Astrocyte (in vitro differentiated cells and primary cell): ENCODE results near the gene TPM1. TPM values are rescaled to one million over a fixed set of nuclear protein-coding genes. Genes with fewer than 3 reads are reported as not detected.

Experiments
- DNase-seq: peaks from one replicate; pipeline ENCODE4 v3.0.0-alpha.2; 2010; ENCODE audit warnings: low read depth
- FAIRE-seq: peaks from 2 replicates; lab custom pipeline; 2011; peaks lifted over from hg19 to GRCh38; lab: Jason Lieb, UNC
- H2AFZ ChIP-seq: 2 replicates; pipeline ENCODE4 v1.6.0; 2012; ENCODE audit warnings: low read depth, low read length, inconsistent platforms
- H3K27ac ChIP-seq: 2 replicates; pipeline ENCODE4 v1.5.1; 2011; ENCODE audit warnings: low read depth, low read length, inconsistent platforms
- H3K27me3 ChIP-seq: 2 replicates; pipeline ENCODE4 v1.6.0; 2011; ENCODE audit warnings: low read length, inconsistent platforms; ENCODE audit not compliant: insufficient read depth
- H3K36me3 ChIP-seq: 2 replicates; pipeline ENCODE4 v1.5.1; 2011; ENCODE audit warnings: low read length, inconsistent platforms; ENCODE audit not compliant: insufficient read depth
- H3K4me1 ChIP-seq: 2 replicates; pipeline ENCODE4 v1.5.1; 2011; ENCODE audit warnings: low read length, inconsistent platforms; ENCODE audit not compliant: insufficient read depth
- H3K4me2 ChIP-seq: 2 replicates; pipeline ENCODE4 v1.6.0; 2012; ENCODE audit warnings: low read length, inconsistent platforms
- H3K4me3 ChIP-seq: 2 replicates; pipeline ENCODE4 v1.5.1; 2011; ENCODE audit warnings: low read depth, mild to moderate bottlenecking, low read length, inconsistent platforms; ENCODE audit not compliant: insufficient read depth
- H3K79me2 ChIP-seq: 2 replicates; pipeline ENCODE4 v1.6.0; 2012; ENCODE audit warnings: mild to moderate bottlenecking, low read length, inconsistent platforms; ENCODE audit not compliant: insufficient read depth
- H3K9ac ChIP-seq: 2 replicates; pipeline ENCODE4 v1.6.0; 2012; ENCODE audit warnings: mild to moderate bottlenecking, low read length, inconsistent platforms
- H3K9me3 ChIP-seq: 2 replicates; pipeline ENCODE4 v1.5.1; 2012; ENCODE audit warnings: low read depth, mild to moderate bottlenecking, low read length, inconsistent platforms; ENCODE audit not compliant: insufficient read depth
- H4K20me1 ChIP-seq: 2 replicates; pipeline ENCODE4 v1.6.0; 2012; ENCODE audit warnings: low read length, inconsistent platforms; ENCODE audit not compliant: insufficient read depth
- H3K27ac Mint-ChIP-seq: one replicate; pipeline ENCODE4 v1.8.0; 2021; ENCODE audit warnings: mild to moderate bottlenecking, mixed read lengths; ENCODE audit not compliant: unreplicated experiment
- H3K27me3 Mint-ChIP-seq: one replicate; pipeline ENCODE4 v1.8.0; 2021; ENCODE audit warnings: low read depth, mixed read lengths; ENCODE audit not compliant: unreplicated experiment
- H3K36me3 Mint-ChIP-seq: one replicate; pipeline ENCODE4 v1.8.0; 2021; ENCODE audit warnings: low read depth, mixed read lengths; ENCODE audit not compliant: unreplicated experiment
- H3K4me1 Mint-ChIP-seq: one replicate; pipeline ENCODE4 v1.8.0; 2021; ENCODE audit warnings: low read depth, mixed read lengths; ENCODE audit not compliant: unreplicated experiment
- H3K4me3 Mint-ChIP-seq: one replicate; pipeline ENCODE4 v1.8.0; 2021; ENCODE audit warnings: mild to moderate bottlenecking, moderate library complexity, mixed read lengths; ENCODE audit not compliant: unreplicated experiment
- H3K9me3 Mint-ChIP-seq: one replicate; pipeline ENCODE4 v1.8.0; 2021; ENCODE audit warnings: mild to moderate bottlenecking, mixed read lengths; ENCODE audit not compliant: unreplicated experiment
- CTCF ChIP-seq: IDR thresholded peaks from 2 replicates; pipeline ENCODE4 v1.5.1; 2011; ENCODE audit warnings: low read depth, mild to moderate bottlenecking, inconsistent platforms, low read length, moderate library complexity; ENCODE audit not compliant: insufficient read depth
- EZH2 ChIP-seq: IDR thresholded peaks from 2 replicates; pipeline ENCODE4 v1.6.1; 2012; ENCODE audit warnings: mild to moderate bottlenecking, low read length, inconsistent platforms; ENCODE audit not compliant: insufficient read depth
- total RNA-seq: library from RNA; stranded (reverse); gene quantifications from 2 replicates; pipeline ENCODE4 v1.2.1, GENCODE V29; 2021

TPM1 gene
- total RNA-seq, 1 donor from 2014 or later, result 2,922 TPM

DNA sequence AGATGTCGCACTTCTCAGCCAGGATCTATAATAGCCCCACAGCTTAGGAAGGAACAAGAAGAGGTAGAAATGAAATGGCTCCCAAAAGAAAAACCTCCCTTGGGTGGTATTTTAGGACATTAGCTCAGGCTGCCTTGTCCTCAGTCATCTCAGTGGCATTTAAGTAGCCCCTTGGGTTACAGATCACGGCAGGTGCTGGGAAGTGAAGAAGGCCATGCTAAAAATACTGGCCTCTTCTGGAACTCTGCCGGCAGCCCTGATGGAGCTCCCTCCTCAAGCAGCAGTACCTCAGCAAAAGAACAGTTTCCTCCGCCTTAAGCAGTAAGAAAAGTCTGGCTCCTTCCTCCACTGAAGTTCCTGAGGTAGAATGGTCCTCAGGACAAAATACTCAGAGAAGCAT, 7.3 kb upstream of the TPM1 start:
- Histone ChIP-seq H2AFZ (no peak overlapping the region), H3K79me2 (no peaks in the 10 kb centered on the region), H3K27ac (no peak overlapping the region), H3K36me3 (no peaks in the 10 kb centered on the region), H3K9ac (no peak overlapping the region), H3K27me3 (no peaks in the 10 kb centered on the region), H3K9me3 (peaks cover 6% of the 10 kb centered on the region), H3K4me1 (peaks cover 10% of the 10 kb centered on the region), H4K20me1 (no peaks in the 10 kb centered on the region), H3K4me3 (no peak overlapping the region), H3K4me2 (no peak overlapping the region)
- FAIRE-seq, result no peak
- no peak for DNase-seq
- TF ChIP-seq EZH2, result no peak
- no peak for TF ChIP-seq CTCF
- no peaks in the 10 kb centered on the region for H3K27me3 Mint-ChIP-seq
- peak overlapping the region; percentile 47 for H3K27ac Mint-ChIP-seq
- no peaks in the 10 kb centered on the region for H3K9me3 Mint-ChIP-seq
- no peak overlapping the region for H3K4me3 Mint-ChIP-seq
- H3K36me3 Mint-ChIP-seq, result no peaks in the 10 kb centered on the region
- peaks cover 34% of the 10 kb centered on the region for H3K4me1 Mint-ChIP-seq

DNA sequence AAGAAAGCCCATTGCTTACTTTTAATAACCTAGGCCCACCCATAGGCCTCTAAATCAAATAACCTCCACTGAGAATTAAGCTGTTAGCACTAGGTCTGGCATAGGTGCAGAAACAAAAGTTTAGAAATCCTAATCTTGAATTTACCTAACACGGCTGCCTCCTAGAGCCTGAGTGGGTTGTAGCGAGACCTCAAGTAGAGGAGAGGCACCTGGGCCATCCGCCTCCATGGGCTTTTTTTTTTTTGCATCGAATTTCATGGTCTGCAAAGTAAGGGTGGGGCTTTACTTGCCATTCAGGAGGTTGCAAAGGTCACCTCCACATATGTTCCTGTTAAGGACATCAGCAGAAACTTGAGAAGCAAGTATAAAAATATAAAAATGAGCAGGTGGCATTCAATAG, 6.6 kb upstream of the TPM1 start:
- FAIRE-seq (no peak), DNase-seq (no peak)
- Histone ChIP-seq H3K4me1 (peaks cover 12% of the 10 kb centered on the region), H3K27ac (no peak overlapping the region), H3K27me3 (no peaks in the 10 kb centered on the region), H3K4me3 (no peak overlapping the region), H3K4me2 (no peak overlapping the region), H3K9me3 (peaks cover 6% of the 10 kb centered on the region), H3K79me2 (no peaks in the 10 kb centered on the region), H3K36me3 (no peaks in the 10 kb centered on the region), H4K20me1 (no peaks in the 10 kb centered on the region), H2AFZ (no peak overlapping the region), H3K9ac (no peak overlapping the region)
- Mint-ChIP-seq H3K4me1 (peaks cover 33% of the 10 kb centered on the region), H3K27me3 (no peaks in the 10 kb centered on the region), H3K4me3 (no peak overlapping the region), H3K9me3 (no peaks in the 10 kb centered on the region), H3K36me3 (no peaks in the 10 kb centered on the region), H3K27ac (no peak overlapping the region)
- TF ChIP-seq EZH2 (no peak), CTCF (no peak)

DNA sequence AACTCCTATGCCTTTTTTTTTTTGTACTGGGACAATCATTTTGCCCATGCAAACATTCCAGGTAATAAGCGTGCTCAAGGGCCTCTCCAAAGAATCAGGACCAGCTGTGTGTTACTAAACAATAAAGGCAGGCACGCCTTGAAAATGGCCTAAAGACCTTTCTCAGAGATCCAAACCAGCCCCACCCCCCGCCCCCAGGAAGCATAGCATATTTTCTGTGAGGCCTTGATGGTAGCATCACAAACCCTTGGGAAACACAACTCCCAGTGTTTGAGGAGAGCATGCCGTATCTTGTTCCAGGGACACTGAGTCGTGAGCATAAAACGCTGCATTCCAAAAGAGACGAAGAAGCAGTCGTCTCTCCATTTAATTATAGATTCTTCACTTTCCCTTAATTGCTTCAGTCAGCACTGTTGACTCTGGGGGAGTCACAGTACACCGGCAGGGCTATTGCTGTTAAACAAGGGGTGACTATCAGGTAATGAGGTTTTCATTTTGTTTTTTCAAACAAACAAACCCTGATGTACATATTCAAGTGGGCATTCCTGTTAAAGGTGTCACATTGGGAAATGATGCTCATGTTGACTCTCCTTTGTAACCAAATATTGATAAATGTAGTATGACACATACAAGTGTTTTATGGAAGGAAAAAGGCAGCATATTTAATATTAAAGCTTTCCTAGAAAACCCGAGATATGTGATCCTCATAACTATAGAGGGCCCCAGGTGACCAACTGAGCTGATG, 4.4 kb upstream of the TPM1 start:
- Histone ChIP-seq H2AFZ (no peak overlapping the region), H3K4me3 (no peak overlapping the region), H3K79me2 (peaks cover 17% of the 10 kb centered on the region), H3K4me1 (peaks cover 23% of the 10 kb centered on the region), H4K20me1 (peaks cover 6% of the 10 kb centered on the region), H3K4me2 (no peak overlapping the region), H3K27me3 (no peaks in the 10 kb centered on the region), H3K27ac (peak overlapping the region; percentile 64), H3K36me3 (no peaks in the 10 kb centered on the region), H3K9ac (peak overlapping the region; percentile 26), H3K9me3 (peaks cover 6% of the 10 kb centered on the region)
- H3K4me3 Mint-ChIP-seq, result peak overlapping the region; percentile 28
- peak overlapping the region; percentile 97 for H3K27ac Mint-ChIP-seq
- no peak for FAIRE-seq
- no peaks in the 10 kb centered on the region for H3K27me3 Mint-ChIP-seq
- H3K4me1 Mint-ChIP-seq, result peaks cover 42% of the 10 kb centered on the region
- TF ChIP-seq EZH2 (no peak), CTCF (no peak)
- no peaks in the 10 kb centered on the region for H3K9me3 Mint-ChIP-seq
- peaks cover 2% of the 10 kb centered on the region for H3K36me3 Mint-ChIP-seq
- DNase-seq, result no peak
